ENCODE data around the gene OTOG. TPM values are rescaled to one million over a fixed set of nuclear protein-coding genes. Genes with fewer than 3 reads are reported as not detected.

Gene OTOG
- total RNA-seq, 2 donors from 2014 or later = not detected

- DNase-seq (ENCODE audit: low spot score in 2 of 2) = no peak
- Mint-ChIP-seq H3K36me3 (no peaks in the 10 kb centered on the region), H3K9me3 (no peaks in the 10 kb centered on the region), H3K27ac (no peak overlapping the region)
- no peak for ATAC-seq
These were observed 819 bp upstream of the OTOG start for GRCh38 chr11:17546240-17546639.

- H3K36me3 Mint-ChIP-seq = no peaks in the 10 kb centered on the region
- no peak overlapping the region for H3K27ac Mint-ChIP-seq
- DNase-seq (ENCODE audit: low spot score in 2 of 2) (peak in 1 of 2 donors; percentile 33), ATAC-seq (no peak)
- no peaks in the 10 kb centered on the region for H3K9me3 Mint-ChIP-seq
These were observed 873 bp downstream of the OTOG start for GRCh38 chr11:17547932-17548331.

- H3K36me3 Mint-ChIP-seq = no peaks in the 10 kb centered on the region
- no peak for DNase-seq (ENCODE audit: low spot score in 2 of 2)
- no peaks in the 10 kb centered on the region for H3K9me3 Mint-ChIP-seq
- no peak overlapping the region for H3K27ac Mint-ChIP-seq
- ATAC-seq = no peak
These were observed 1.4 kb downstream of the OTOG start for GRCh38 chr11:17548444-17548843.

- Mint-ChIP-seq H3K27ac (no peak overlapping the region), H3K36me3 (no peaks in the 10 kb centered on the region), H3K9me3 (no peaks in the 10 kb centered on the region)
- peak; percentile 69 to 74 for ATAC-seq
- peak in 1 of 2 donors; percentile 51 for DNase-seq (ENCODE audit: low spot score in 2 of 2)
These were observed 3.6 kb downstream of the OTOG start for GRCh38 chr11:17550450-17551346.

GRCh38 chr11:17551347-17552040, 4.4 kb downstream of the OTOG start:
- DNase-seq (ENCODE audit: low spot score in 2 of 2) (peak in 1 of 2 donors; percentile 44), ATAC-seq (no peak)
- Mint-ChIP-seq H3K27ac (no peak overlapping the region), H3K9me3 (no peaks in the 10 kb centered on the region), H3K36me3 (no peaks in the 10 kb centered on the region)

GRCh38 chr11:17552041-17552355, 4.9 kb downstream of the OTOG start:
- no peaks in the 10 kb centered on the region for H3K36me3 Mint-ChIP-seq
- no peak for DNase-seq (ENCODE audit: low spot score in 2 of 2)
- H3K27ac Mint-ChIP-seq = no peak overlapping the region
- no peaks in the 10 kb centered on the region for H3K9me3 Mint-ChIP-seq
- ATAC-seq = no peak

GRCh38 chr11:17552392-17553248, 5.6 kb downstream of the OTOG start:
- peak in 1 of 2 donors; percentile 40 for DNase-seq (ENCODE audit: low spot score in 2 of 2)
- Mint-ChIP-seq H3K36me3 (no peaks in the 10 kb centered on the region), H3K27ac (no peak overlapping the region), H3K9me3 (no peaks in the 10 kb centered on the region)
- no peak for ATAC-seq

- Mint-ChIP-seq H3K27ac (no peak overlapping the region), H3K9me3 (no peaks in the 10 kb centered on the region), H3K36me3 (no peaks in the 10 kb centered on the region)
- DNase-seq (ENCODE audit: low spot score in 2 of 2) = peak in 1 of 2 donors; percentile 39
- ATAC-seq = no peak
These were observed 6.1 kb downstream of the OTOG start for GRCh38 chr11:17553249-17553546.

- H3K27ac Mint-ChIP-seq = no peak overlapping the region
- no peak for ATAC-seq
- H3K36me3 Mint-ChIP-seq = no peaks in the 10 kb centered on the region
- no peak for DNase-seq (ENCODE audit: low spot score in 2 of 2)
- no peaks in the 10 kb centered on the region for H3K9me3 Mint-ChIP-seq
These were observed 7.4 kb downstream of the OTOG start for GRCh38 chr11:17554487-17554886.

GRCh38 chr11:17556999-17557398, 9.9 kb downstream of the OTOG start:
- no peak overlapping the region for H3K27ac Mint-ChIP-seq
- ATAC-seq = no peak
- peak in 1 of 2 donors; percentile 50 for DNase-seq (ENCODE audit: low spot score in 2 of 2)
- no peaks in the 10 kb centered on the region for H3K9me3 Mint-ChIP-seq
- H3K36me3 Mint-ChIP-seq = no peaks in the 10 kb centered on the region

GRCh38 chr11:17558025-17558780, 11.1 kb downstream of the OTOG start:
- ATAC-seq (no peak), DNase-seq (ENCODE audit: low spot score in 2 of 2) (no peak)
- H3K36me3 Mint-ChIP-seq = no peaks in the 10 kb centered on the region
- no peaks in the 10 kb centered on the region for H3K9me3 Mint-ChIP-seq
- H3K27ac Mint-ChIP-seq = no peak overlapping the region

- H3K9me3 Mint-ChIP-seq = no peaks in the 10 kb centered on the region
- ATAC-seq = no peak
- DNase-seq (ENCODE audit: low spot score in 2 of 2) = no peak
- no peak overlapping the region for H3K27ac Mint-ChIP-seq
- H3K36me3 Mint-ChIP-seq = no peaks in the 10 kb centered on the region
These were observed 11.9 kb downstream of the OTOG start for GRCh38 chr11:17558916-17559315.

GRCh38 chr11:17559341-17560087, 12.5 kb downstream of the OTOG start:
- no peak for DNase-seq (ENCODE audit: low spot score in 2 of 2)
- Mint-ChIP-seq H3K27ac (no peak overlapping the region), H3K9me3 (no peaks in the 10 kb centered on the region), H3K36me3 (no peaks in the 10 kb centered on the region)
- no peak for ATAC-seq

- H3K27ac Mint-ChIP-seq = peak overlapping the region in 1 of 2 donors; percentile 17
- H3K36me3 Mint-ChIP-seq = no peaks in the 10 kb centered on the region
- DNase-seq (ENCODE audit: low spot score in 2 of 2) = no peak
- no peaks in the 10 kb centered on the region for H3K9me3 Mint-ChIP-seq
- no peak for ATAC-seq
These were observed 13.4 kb downstream of the OTOG start for GRCh38 chr11:17560281-17561110.

GRCh38 chr11:17561111-17561415, 14.0 kb downstream of the OTOG start:
- DNase-seq (ENCODE audit: low spot score in 2 of 2) (no peak), ATAC-seq (no peak)
- no peak overlapping the region for H3K27ac Mint-ChIP-seq
- H3K9me3 Mint-ChIP-seq = no peaks in the 10 kb centered on the region
- no peaks in the 10 kb centered on the region for H3K36me3 Mint-ChIP-seq

Data from activated naive CD4-positive, alpha-beta T cell treated with anti-CD3 and anti-CD28 coated beads, Interleukin-2, amount 50 U/mL, for 72 hours (primary cell).